HepG2 (cell line): ENCODE results near the gene PRSS22.

Experiments
- ATF2 ChIP-seq: sonication (generic); formaldehyde crosslinking; IDR thresholded peaks from 2 replicates; pipeline ENCODE4 v1.4.0; 2020; ENCODE audit warnings: missing genetic modification reagents
- FOXK2 ChIP-seq: fragments of 450-650 bp; IDR thresholded peaks from 2 replicates; pipeline ENCODE4 v1.6.1; 2016
- HNF1B ChIP-seq: sonication (generic); formaldehyde crosslinking; IDR thresholded peaks from 2 replicates; pipeline ENCODE4 v1.5.1; 2020; ENCODE audit warnings: mild to moderate bottlenecking, moderate library complexity, missing genetic modification reagents
- POLR2A ChIP-seq, 2 experiments: IDR thresholded peaks; 2 replicates each; pipeline ENCODE4 v1.6.1; 2011; ENCODE audit warnings: low read depth in 2 of 2, low read length in 2 of 2, mild to moderate bottlenecking in 1 of 2, moderate library complexity in 1 of 2; ENCODE audit not compliant: insufficient read depth in 1 of 2
- PPARG ChIP-seq: conservative IDR thresholded peaks from 2 replicates; pipeline ENCODE4 v1.6.1; 2016; ENCODE audit warnings: missing biosample characterization, missing genetic modification reagents
- TCF7 ChIP-seq: sonication (generic); IDR thresholded peaks from 2 replicates; pipeline ENCODE4 v1.6.1; 2016; ENCODE audit warnings: antibody characterized with exemption, low read depth

DNA sequence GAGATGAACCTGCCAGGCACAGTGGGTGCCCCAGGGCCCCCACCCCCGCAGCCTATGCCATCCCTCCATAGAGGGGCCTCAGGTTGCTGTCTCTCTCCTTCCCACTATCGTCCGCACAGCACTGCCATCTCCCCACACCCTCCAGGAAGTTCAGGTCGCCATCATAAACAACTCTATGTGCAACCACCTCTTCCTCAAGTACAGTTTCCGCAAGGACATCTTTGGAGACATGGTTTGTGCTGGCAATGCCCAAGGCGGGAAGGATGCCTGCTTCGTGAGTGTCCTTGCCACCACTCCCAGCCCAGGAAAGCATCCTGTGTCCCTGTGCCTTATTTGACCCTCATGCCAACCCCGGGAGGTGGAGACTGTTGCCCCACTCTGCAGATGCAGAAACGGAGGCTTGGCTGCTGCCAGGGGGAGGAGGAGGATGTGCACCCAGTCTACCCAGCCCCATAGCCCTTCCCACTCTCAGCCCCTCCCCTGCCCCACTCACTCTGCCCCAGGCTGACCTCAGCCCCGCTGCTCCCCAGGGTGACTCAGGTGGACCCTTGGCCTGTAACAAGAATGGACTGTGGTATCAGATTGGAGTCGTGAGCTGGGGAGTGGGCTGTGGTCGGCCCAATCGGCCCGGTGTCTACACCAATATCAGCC lies 37.0 kb downstream of the PRSS22 start:
- TF ChIP-seq PPARG (no peak), POLR2A (IDR thresholded peaks at IDR 0.05; ENCODE audit: insufficient read depth in 1 of 2, low read depth in 2 of 2, low read length in 2 of 2) (no peak), FOXK2 (no peak), HNF1B (no peak), ATF2 (CRISPR knock-in tag) (no peak), TCF7 (no peak)
